Measurements from ENCODE around the gene SNRNP25. TPM values are rescaled to one million over a fixed set of nuclear protein-coding genes. Genes with fewer than 3 reads are reported as not detected.

The SNRNP25 gene
- total and polyA plus RNA-seq, 2 of the 8 experiments (the other 6 are each of a cell fraction or from before 2014, with no cell fraction given): 53.0 to 58.4 TPM

DNA sequence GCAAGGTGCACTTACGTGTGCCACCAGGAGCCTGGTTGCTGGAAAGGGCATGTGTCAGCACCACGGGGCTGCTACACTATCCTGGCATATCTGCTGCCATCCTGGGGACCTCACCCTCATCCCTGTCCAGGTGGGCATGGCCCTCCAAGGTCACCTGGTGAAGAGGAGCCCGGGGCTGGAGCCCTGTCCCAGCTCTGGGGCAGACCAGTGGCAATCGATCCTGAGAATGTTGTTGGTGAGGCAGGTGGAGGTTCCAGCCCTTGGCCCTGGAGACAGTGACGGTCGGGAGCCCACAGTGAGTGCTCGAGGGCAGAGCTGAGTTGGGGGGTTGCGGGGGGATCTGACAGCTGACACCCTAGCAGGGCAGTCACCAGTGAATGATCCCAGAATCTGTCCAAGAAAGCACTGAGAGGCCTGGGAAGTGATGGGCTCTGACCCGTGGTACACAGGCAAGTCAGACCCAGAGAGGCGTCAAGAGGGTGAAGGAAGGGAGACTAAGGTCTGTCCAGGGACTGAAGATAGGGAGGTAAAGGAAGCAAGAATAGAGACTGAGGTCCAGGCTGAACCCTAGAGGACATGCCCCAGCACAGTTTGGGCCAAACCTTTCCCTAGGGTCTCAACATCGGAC lies 17.8 kb upstream of the SNRNP25 start (continued):
- TF ChIP-seq, protein P1, sequence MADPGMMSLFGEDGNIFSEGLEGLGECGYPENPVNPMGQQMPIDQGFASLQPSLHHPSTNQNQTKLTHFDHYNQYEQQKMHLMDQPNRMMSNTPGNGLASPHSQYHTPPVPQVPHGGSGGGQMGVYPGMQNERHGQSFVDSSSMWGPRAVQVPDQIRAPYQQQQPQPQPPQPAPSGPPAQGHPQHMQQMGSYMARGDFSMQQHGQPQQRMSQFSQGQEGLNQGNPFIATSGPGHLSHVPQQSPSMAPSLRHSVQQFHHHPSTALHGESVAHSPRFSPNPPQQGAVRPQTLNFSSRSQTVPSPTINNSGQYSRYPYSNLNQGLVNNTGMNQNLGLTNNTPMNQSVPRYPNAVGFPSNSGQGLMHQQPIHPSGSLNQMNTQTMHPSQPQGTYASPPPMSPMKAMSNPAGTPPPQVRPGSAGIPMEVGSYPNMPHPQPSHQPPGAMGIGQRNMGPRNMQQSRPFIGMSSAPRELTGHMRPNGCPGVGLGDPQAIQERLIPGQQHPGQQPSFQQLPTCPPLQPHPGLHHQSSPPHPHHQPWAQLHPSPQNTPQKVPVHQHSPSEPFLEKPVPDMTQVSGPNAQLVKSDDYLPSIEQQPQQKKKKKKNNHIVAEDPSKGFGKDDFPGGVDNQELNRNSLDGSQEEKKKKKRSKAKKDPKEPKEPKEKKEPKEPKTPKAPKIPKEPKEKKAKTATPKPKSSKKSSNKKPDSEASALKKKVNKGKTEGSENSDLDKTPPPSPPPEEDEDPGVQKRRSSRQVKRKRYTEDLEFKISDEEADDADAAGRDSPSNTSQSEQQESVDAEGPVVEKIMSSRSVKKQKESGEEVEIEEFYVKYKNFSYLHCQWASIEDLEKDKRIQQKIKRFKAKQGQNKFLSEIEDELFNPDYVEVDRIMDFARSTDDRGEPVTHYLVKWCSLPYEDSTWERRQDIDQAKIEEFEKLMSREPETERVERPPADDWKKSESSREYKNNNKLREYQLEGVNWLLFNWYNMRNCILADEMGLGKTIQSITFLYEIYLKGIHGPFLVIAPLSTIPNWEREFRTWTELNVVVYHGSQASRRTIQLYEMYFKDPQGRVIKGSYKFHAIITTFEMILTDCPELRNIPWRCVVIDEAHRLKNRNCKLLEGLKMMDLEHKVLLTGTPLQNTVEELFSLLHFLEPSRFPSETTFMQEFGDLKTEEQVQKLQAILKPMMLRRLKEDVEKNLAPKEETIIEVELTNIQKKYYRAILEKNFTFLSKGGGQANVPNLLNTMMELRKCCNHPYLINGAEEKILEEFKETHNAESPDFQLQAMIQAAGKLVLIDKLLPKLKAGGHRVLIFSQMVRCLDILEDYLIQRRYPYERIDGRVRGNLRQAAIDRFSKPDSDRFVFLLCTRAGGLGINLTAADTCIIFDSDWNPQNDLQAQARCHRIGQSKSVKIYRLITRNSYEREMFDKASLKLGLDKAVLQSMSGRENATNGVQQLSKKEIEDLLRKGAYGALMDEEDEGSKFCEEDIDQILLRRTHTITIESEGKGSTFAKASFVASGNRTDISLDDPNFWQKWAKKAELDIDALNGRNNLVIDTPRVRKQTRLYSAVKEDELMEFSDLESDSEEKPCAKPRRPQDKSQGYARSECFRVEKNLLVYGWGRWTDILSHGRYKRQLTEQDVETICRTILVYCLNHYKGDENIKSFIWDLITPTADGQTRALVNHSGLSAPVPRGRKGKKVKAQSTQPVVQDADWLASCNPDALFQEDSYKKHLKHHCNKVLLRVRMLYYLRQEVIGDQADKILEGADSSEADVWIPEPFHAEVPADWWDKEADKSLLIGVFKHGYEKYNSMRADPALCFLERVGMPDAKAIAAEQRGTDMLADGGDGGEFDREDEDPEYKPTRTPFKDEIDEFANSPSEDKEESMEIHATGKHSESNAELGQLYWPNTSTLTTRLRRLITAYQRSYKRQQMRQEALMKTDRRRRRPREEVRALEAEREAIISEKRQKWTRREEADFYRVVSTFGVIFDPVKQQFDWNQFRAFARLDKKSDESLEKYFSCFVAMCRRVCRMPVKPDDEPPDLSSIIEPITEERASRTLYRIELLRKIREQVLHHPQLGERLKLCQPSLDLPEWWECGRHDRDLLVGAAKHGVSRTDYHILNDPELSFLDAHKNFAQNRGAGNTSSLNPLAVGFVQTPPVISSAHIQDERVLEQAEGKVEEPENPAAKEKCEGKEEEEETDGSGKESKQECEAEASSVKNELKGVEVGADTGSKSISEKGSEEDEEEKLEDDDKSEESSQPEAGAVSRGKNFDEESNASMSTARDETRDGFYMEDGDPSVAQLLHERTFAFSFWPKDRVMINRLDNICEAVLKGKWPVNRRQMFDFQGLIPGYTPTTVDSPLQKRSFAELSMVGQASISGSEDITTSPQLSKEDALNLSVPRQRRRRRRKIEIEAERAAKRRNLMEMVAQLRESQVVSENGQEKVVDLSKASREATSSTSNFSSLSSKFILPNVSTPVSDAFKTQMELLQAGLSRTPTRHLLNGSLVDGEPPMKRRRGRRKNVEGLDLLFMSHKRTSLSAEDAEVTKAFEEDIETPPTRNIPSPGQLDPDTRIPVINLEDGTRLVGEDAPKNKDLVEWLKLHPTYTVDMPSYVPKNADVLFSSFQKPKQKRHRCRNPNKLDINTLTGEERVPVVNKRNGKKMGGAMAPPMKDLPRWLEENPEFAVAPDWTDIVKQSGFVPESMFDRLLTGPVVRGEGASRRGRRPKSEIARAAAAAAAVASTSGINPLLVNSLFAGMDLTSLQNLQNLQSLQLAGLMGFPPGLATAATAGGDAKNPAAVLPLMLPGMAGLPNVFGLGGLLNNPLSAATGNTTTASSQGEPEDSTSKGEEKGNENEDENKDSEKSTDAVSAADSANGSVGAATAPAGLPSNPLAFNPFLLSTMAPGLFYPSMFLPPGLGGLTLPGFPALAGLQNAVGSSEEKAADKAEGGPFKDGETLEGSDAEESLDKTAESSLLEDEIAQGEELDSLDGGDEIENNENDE (IDR thresholded peaks at IDR 0.05; ENCODE audit: insufficient replicate concordance, low read length): no peak
- TF ChIP-seq POLR2AphosphoS5 (IDR thresholded peaks at IDR 0.05; ENCODE audit: low read depth, low read length) (no peak), ASH2L (IDR thresholded peaks at IDR 0.05; ENCODE audit: low read length) (no peak), KDM5A (IDR thresholded peaks at IDR 0.05; ENCODE audit: low read length) (no peak), RNF2 (IDR thresholded peaks at IDR 0.05; ENCODE audit: borderline replicate concordance, low read depth, low read length, missing control alignments, poor library complexity, severe bottlenecking) (no peak), RBBP5 (IDR thresholded peaks at IDR 0.05; ENCODE audit: borderline replicate concordance, low read depth, low read length) (no peak), SIX5 (IDR thresholded peaks at IDR 0.05; ENCODE audit: low read depth, low read length) (no peak), CBX8 (IDR thresholded peaks at IDR 0.05; ENCODE audit: borderline replicate concordance, low read depth, low read length) (no peak), ZNF274 (IDR thresholded peaks at IDR 0.05; ENCODE audit: borderline replicate concordance, extremely low read depth, low read length) (no peak)
- TF ChIP-seq, protein P2, sequence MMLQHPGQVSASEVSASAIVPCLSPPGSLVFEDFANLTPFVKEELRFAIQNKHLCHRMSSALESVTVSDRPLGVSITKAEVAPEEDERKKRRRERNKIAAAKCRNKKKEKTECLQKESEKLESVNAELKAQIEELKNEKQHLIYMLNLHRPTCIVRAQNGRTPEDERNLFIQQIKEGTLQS (IDR thresholded peaks at IDR 0.05; ENCODE audit: insufficient read depth, low read depth, low read length): no peak
